HG03135 (cell line): ENCODE results near the gene TYK2.
"Not testable (repeated sequence)": the region's sequence is repeated elsewhere in the genome, so short reads cannot be mapped to it uniquely, and the experiment has no call there.

Experiments
- ATAC-seq: cut with Tn5 transposase; IDR thresholded peaks from one replicate; pipeline ENCODE4 v1.9.1; 2021; ENCODE audit warnings: mild to moderate bottlenecking, moderate library complexity; ENCODE audit not compliant: unreplicated experiment

The TYK2 gene

DNA sequence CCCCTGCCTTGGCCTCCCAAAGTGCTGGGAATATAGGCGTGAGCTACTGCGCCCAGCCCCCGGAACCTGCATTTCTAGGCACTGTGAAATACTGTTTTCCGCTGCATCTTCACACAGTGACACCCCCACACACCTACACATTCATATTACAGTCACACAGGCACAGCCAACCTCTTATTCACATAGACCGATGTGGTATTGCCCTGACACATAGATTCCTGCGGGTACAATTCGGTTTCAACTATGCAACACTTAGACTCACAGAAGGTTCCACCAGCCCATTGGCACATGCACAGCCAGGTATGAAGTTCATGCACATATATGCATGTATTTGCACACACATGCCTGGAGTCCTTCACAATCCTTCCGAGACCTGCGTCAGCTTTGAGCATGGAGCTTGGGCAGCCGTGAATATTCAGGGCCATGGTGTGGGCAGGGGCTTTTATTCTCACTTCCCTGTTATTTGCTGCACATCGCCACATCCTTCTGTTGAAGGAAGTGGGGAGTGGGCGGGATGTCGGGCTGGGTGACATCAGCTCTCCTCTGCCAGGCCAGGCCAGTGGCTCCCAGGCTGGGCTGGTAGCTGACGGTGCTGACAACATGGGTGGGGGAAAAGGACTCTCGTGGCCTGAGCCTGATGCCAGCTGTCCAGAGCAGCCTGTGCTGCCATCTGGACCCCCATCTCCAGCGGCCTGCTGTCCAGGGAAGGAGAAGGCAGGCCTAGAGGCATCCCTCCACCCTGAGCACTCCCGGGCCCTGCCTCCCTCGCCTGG, 28.3 kb upstream of the TYK2 start:
- ATAC-seq = no peak

DNA sequence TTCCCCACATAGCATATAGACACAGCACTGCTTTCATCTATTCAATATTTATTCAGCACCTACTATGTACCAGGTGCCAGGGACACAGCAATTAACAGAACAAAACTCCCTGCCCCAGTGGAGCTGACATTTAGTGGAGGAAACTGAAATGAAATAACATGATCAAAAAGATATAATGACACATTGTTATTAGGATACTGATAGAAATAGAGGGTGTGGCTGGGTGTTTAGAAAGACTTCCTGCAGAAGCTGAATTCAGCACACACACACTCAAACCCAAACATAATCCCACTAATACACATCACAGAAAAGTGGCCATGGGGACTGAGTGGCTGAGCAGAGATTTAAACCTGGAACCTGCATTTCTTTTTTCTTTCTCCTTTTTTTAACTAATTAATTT, 26.7 kb upstream of the TYK2 start:
- no peak for ATAC-seq

DNA sequence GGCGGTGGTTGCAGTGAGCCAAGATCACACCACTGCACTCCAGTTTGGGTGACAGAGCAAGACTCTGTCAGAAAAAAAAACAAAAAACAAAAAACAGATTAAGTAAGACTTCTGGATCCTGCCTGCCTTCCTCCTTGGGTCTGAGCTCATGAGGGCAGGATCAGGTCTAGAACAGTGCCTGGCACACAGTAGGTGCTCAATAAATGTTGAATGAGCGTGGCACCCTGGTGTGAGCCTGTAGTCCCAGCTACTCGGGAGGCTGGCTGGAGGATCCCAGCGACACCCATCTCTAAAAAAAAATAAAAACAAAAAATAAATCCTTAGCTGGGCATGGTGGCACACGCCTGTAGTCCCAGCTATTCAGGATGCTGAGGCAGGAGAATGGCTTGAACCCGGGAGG, 25.8 kb upstream of the TYK2 start:
- ATAC-seq = no peak

DNA sequence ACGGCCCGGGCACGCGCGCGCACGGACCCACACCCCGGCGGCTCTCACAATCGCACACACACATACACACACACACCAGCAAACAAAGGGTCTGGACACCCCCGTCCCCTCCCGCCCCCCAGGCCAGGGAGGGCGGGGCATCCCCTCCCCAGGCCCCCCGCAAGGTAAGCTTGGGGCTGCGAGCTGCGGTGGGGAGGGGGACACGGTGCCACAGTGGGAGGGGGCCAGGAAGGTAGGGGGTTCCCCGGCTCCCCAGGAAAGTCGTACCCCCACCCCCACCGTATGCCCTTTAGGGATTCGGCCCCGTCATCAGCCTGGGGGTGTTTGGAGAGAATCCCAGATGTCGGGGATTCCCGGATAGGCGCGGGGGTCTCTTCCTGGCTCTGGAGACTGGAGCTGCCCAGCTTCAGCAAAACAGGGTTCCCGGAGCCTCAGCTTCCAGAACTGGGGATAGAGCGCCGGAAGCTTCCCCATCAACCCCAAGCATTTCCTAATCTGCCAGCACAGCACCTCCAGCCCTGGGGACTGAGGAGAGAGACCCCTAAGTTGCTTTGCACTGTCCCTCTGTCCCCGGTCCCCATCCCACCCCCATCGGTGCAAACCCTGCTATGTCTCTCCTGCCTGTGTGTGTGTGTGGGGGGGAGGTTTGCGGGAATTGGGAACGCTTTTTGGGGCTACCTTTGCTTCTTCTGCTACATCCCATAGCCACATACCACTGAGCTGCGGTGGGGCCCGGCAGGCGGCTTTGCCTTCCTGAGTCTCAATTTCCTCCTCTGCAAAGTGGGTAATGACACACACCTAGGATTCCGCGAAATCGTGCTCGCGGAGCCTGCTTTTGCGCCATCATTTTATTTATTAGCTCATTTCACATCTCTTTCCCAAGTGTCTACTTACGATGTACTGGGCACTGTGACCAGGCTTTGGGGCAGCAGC, 24.8 kb upstream of the TYK2 start:
- ATAC-seq = no peak

DNA sequence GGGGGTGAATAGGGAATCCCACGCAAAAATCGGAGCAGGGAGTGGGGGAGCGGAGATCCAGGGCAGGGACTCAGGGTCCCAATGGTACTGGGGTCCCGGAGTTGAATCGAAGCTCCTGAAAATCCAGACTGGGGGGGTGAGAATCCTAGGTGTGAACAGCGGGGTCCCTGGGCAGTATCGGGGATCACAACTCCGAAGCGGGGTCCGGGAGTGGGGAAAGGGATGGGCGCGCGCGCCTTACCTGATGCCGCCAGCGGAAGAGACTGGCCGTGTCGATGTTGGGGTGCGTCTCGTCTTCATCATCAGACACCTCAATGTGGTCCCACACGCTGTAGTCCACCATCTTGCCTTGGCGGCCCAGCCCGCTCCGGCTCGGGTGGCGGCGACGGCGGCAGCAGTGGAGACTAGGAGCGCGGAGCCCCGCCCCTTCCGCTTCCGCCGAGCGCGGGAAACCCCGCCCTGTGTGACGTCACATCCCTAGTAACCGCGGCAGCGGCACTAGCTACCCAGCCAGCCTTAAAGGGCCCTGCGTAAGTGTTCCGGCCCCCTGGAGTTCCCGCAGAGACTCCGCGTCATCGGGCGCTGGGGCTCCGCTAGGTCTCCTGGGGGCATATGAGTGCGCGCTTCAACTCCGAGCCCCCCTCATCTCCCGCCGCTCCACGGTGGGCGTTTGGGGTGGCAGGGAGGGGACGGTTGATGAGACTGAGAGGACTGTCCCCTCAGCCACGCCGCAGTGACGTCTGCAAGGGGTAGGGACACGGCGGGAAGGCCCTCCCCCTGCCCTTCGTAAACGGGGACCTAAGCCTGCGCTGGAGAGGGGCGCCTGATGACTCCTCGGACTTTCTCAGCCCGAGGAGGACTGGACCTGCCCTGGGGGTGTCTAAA, 23.0 kb upstream of the TYK2 start, which contains the start of gene CDC37:
Gene CDC37, minus strand, starts transcription at position 406 of the 885 bp plus-strand sequence. Its CDS starts 63 bp downstream, at position 343.
- peak; percentile 68 for ATAC-seq

DNA sequence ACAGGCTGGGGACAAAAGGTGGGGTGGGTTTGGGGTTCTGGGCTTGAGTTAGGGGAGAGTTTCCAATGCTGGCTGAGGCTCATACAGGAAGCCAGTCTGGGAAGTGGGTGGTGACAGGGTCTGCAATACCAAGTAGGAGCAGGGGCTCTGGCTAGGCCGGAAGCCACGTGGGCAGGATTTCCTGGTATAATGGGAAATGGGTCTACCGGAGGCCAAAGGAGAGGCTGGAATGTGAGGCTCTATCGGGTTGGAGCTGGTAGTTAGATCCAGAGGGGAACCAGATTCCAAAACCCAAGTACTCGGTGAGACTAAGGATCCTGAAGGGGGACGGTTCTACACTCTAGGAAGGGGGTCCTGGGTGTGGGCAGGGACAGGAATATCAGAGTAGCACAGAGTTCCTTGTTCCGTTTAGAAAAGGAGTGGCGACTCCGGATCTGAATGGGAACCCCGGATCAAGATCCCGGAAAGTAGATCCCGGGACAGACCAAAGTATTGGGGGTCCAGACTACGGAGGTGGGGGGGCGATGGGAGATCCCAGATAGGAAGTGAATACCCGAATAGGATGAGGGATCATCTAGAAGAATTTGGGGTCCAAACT, 22.2 kb upstream of the TYK2 start:
- no peak for ATAC-seq

DNA sequence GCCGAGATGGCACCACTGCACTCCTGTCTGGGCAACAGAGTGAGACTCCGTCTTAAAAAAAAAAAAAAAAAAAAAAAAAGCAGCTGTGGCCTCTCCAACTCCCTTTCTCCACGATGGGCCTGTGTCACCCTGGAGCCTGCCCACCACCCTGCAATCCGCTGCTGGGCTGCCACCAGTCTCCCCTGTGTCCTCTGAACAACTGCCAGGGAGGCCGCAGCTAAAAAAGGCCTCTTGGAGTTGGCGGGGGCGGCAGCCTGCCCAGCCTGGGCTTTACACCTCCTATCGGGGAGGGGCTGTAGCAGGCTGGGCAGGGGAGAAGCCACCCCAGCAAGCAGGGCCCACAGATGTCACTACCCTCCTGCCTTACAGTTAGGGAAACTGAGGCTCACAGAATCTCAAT, 19.5 kb upstream of the TYK2 start:
- no peak for ATAC-seq

DNA sequence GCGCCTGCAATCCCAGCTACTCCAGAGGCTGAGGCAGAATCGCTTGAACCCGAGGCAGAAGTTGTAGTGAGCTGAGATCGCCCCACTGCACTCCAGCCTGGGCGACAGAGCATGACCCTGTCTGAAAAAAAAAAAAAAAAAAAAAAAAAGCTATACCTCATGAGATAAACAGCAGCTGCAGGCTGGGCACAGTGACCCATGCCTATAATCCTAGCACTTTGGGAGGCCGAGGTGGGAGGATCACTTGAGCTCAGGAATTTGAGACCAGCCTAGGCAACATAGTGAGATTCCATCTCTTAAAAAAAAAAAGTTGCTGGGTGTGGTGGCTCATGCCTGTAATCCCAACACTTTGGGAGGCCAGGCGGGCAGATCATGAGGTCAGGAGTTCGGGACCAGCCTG, 19.0 kb upstream of the TYK2 start:
- not testable (repeated sequence) for ATAC-seq

DNA sequence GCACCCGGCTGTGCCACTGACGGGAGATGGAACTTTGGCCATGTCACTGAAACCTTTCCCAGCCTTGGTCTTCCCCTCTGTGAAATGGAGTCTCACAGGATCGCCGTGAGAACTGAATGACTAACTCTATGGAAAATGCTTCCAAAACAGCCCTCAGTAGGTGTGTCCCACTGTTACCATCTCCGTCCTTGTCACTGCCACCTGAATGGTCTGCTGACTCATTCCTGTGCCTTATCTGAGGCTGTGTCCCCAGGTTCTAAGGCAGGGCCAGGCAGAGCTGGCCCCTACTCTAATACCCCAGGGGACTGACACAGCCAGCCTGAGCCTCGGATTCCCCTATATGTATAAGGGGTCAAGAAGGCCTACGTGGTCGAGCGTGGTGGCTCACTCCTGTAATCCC, 18.4 kb upstream of the TYK2 start:
- no peak for ATAC-seq

DNA sequence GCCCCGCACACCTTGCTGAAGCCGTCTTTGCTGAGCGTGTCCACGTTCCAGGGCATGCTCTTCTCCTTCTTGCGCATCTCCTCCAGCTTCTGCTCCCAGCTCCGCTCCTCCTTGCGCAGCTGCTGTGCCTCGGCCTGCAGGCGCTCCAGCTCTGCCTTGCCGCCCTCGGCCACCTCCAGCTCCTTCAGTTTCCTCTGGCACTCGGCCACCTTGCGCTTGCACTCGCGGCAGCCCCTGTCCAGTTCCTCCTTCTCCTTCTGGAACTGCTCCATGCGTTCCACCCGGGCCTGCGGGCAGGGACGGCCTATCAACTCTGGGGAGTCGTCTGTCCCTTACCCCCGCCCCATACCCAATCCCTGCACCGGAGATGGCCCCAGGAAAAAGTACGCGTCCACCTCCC, 15.5 kb upstream of the TYK2 start:
- ATAC-seq = no peak

DNA sequence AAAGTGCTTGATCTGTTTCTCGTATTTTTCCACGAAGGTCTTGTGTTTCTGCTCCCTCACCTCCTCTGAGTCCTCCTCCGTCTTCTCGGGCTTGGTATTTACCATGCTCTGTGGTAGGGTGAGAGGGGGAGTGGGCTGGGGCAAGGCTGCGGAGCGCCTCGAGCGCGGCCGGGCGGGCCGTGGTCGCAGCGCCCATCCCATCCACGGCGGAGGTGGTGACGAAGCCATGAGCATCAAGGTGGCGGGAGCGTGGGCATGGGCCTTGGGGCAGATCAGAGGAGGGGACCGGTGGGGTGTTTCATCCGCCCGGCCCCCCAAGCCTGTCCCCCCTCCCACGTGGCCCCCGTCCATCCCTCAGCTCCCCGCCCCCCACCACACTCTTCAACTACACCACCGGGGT, 15.1 kb upstream of the TYK2 start:
- no peak for ATAC-seq

DNA sequence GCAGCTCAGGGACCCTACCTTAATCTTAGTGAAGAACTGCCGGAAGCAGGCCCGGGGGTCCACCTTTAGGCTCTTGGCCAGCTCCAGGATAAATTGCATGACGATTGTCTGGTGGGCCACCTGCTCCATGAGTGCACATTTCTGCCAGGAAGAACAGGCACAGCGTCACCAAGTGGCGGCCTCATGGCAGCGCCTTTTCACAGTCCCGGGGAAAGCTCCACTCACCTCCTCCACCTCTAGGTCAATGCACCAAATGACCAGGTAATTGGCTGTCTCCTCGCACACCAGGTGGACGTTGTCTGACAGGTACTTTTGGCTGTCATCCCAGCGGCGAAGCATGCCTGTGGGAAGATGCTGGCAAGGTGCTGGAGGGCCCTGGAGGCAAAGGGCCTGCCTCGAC, 14.6 kb upstream of the TYK2 start:
- no peak for ATAC-seq

DNA sequence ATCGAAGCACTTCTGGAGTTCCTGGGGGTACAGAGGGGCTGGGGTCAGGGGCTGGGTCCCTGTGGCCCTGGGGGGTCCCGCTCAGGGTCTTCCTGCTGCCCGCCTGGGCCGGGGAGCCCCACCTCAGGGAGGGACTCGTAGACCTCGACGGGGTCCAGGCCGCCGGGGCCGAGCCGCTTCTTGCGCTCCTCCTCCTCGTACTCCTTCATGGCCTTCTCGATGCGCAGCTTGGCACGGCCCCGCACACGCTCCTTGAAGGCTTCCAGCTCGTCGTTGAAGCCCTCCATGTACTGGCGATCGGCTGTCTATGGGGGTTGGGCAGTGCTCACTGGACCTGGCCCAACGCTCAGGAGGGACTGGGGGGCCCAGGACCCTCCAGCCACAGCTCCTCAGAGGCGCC, 12.8 kb upstream of the TYK2 start:
- ATAC-seq = no peak

DNA sequence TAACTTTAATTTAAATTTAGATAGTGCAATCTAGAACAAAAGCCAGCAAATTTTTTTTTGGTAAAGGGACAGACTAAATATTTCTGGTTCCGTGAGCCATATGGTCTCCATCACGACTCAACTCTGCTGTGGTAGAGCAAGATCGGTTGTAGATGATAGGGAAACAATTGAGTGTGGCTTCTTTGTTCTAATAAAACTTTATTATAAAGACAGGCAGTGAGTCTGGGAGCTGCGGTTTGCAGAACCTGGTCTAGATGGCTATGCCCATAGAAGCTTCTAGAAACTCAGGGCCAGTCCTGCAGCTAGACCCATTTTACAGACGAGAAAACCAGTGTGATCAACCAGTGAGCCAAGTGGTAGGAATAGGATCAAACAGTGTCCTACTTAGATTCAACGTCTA, 11.7 kb upstream of the TYK2 start:
- ATAC-seq = no peak

DNA sequence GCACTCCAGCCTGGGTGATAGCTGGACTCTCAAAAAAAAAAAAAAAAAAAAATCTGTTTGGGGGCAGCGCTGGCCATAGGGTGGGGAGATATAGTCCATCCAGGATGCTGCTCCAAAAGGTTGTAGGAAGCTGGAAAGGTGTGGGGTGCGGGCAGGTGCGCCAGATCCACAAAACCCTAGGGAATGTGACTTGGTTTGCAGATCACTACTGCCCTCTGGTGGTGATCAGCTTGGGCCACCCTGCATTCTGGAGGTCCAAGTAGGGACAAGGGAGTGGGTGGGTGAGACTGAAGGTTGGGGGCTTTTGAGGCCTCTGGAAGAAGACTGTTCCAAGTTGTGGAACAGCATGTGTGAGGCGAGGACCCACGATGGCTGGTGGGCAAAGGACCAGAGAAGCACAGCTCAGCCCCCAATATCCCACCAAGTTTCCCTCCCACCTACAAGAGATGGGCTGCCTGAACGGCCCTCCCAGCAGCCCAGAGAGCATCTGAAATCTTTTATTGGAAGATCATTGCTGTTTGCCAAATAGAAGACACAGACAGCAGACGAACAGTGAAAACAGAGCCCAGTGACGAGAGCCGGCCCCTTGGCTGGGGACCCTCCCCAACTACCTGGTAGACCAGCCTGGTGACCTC, 10.4 kb upstream of the TYK2 start:
- ATAC-seq = no peak

DNA sequence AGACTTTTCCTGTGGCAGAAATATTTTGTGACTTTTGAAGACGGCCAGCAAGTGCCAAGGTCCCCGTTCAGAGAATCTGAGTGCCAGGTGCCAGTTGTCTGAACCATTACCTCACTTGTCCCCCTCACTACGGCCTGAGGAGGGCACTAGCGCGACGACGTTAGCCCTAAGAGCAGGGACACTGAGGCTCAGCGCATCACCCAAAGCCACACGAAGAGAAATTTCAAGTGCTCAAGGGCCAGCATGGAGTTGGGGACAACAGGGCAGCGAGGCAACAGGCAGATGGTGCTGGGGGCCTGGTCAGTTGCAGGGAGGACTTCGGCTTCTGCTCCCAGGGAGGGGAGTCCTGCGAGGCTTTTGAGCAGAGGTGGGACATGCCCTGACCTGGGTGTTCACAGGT, 9.5 kb upstream of the TYK2 start:
- no peak for ATAC-seq

DNA sequence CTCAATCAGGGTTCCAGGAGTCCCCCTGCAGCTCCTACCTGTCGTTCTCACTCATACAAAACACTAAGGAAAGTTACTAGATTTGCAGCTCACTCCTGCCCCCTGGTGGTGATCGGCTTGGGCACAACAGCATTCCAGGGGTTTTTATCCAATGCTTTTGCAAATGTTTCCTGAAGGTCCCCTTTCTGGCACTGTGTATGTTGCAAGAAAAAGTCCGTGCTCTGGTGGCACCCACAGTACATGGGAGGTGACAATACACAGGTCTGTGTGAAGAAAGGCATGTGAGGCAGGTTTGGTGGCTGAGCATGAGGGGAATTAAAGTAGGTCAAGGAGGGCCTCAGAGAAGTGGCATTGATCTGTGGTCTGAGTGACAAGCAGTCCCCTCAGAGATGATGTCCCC, 8.6 kb upstream of the TYK2 start:
- ATAC-seq = no peak

DNA sequence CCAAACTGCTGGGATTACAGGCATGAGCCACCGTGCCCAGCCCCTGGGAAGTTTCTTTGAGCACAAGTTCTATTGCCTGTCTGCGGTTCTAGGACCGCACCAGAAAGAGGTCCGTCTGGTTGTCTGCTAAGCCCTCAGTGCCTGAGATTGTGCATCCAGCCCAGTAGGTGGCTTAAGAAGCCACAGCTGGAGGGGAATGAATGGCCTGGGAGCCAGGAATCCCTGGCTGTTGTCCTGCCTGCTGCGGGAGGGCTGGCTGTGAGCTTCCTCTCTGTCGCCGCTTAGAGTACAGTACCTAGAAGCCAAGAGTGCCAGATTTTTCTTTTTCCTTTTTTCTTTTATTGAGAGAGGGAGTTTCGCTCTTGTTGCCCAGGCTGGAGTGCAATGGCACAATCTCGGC, 4.2 kb upstream of the TYK2 start:
- ATAC-seq = no peak

DNA sequence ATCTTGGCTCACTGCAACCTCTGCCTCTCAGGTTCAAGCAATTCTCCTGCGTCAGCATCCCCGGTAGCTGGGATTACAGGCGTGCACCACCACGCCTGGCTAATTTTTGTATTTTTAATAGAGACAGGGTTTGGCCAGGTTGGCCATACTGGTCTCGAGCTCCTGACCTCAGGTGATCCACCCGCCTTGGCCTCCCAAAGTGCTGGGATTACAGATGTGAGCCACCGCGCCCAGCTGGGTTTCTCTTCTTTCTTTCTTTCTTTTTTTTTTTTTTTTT, 2.8 kb upstream of the TYK2 start:
- not testable (repeated sequence) for ATAC-seq

DNA sequence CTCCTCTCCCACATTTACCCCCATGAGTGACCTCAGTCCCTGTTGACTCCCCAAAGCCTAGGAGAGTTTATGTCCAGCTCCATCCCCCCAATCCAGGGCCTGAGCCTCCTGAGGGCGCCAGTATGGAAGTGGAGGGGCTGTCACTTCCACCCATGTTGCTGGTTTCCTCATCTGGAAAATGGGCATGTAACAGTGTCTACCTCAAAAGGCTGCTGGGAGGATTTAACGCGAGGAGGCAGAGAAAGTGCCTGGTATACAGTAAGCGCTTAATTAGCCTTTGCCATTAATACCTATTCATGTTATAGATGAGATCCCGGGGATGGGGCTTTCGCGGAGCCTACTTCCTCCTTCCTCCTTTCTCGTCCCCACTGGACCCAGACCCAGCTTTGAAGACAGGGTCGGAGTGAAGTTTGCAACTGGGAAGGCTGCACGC, 476 bp downstream of the TYK2 start:
- ATAC-seq = no peak
